Right renal cortex interstitium (tissue), 3 donors: Measurements from ENCODE around the gene ERC2. TPM values are rescaled to one million over a fixed set of nuclear protein-coding genes. Genes with fewer than 3 reads are reported as not detected.

ENCODE experiments used
- DNase-seq, 3 donors: peaks; one replicate each; pipeline ENCODE4 v3.0.0-alpha.2; 2013; ENCODE audit warnings: low read depth in 3 of 3, low spot score in 2 of 3
- polyA plus RNA-seq, 3 donors: library from polyadenylated mRNA; unstranded; fragments of 120-200 nt; gene quantifications; one replicate each; pipeline ENCODE4 v1.2.1, GENCODE V29; 2013; ENCODE audit not compliant: insufficient read length in 3 of 3

ERC2 gene
- polyA plus RNA-seq, 3 donors = 3.5 to 4.0 (median 3.7) TPM

DNA sequence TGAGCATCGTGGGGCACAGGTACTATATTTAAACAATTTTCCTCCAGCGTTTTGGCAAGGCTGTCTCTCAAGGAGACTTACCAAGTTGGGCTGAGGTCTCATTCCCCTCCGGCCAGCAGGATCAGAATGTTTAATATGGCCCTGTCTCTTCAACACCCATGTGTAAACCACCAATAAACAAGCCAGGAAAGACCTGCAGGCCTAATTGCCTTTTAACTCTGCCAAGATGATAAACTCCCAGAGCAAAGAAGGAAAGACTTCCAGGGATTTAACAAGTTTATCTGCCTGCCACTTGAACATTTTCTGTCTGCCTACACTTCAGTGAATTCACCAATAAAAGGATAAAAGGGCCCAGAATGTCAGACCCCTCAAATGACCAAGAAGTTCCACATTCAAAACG lies 850.9 kb downstream of the ERC2 start:
- no peak for DNase-seq

DNA sequence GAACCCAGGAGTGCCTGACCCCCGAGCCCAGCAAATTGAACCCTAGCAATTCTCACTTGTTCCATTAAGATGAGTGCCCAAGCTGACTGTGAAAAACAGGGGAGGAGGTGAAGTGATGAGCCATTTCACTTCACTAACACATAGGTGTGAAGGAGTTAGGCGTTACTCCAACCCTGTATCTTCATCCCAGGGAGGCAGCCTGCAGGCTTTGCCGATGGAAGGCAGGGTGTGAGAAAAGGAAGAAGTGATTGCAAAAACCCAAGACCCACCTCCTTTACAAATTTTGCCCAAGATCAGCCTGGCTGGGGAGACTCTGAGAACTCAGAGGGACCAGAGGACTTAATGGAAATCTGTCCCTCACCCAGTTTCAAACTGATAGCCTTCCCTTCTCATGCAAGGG lies 851.5 kb downstream of the ERC2 start:
- no peak for DNase-seq

DNA sequence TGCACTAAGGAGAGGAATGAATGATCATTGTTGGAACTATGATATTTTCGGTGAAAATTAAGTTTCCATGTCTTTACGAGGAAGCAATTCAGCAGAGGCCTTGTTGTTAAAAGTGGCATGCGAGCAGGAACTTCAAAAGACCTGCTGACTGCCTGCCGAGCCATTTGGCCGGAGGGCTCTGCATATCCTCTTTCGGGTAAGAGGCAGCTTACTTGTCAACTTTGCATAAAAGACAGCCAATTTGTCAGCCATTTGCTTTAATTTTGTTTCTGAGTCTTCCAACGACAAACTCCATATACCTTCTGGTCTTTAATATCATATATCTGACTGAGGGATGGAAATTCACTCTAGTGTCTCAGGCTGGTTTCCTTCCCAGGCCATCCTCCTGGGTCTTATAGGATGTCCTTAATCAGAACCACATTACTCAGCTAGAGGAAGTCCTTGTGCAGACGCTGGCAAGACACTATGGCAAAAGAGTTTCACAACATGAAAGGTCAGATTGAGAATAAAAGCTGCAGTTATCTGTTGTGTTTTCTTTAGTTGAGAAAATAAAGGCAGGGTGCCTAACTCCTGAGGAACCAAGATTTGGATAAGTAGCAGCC lies 852.5 kb downstream of the ERC2 start:
- DNase-seq = no peak

DNA sequence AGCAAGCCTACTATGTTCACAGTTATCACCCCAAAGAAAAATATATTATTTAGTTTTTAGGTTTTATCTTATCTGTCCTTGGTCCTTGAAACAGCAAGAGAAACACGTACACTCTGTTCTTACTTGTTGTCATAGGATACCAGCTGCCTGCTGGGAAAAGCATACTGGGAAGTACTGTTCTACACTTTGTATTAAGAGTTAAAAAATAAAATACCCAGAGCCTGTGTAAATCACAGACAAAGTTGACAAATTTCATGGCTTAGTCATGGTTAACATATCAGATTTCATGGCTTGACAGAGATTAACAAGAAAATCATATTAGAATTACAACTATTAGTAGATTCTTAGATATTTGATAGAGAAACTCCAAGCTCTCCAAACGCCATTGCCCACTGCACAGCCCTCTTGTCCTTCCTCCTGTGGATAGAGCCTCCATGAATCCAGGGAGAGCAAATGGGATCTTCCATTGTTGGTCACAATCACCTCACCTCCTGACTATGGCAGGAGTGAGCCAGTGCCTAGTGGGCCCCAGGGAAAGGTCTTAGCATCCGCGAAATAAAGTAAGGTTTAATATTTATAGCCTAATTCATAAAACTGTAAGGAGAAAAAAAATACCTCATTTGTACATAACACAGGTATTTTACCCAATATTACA lies 853.1 kb downstream of the ERC2 start:
- no peak for DNase-seq

DNA sequence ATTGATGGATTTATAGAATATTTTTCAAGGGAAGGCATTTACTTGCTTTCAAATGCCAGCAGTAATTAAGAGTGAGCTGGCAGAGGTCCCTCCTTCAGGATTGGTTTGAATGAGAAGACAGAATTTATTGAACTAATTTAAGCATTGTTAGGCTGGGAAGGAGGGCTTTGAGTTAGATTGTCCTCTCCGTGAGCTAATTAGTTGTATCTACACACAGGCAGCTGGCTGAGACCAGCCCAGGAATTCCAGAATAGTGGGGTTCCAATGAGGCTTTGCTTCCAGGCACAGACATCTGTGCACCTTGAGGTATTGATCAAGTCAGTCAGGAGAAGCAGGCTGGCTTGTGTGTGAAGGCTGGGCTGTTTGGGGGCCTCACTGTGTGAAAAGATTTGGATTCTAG lies 857.1 kb downstream of the ERC2 start:
- DNase-seq = no peak

DNA sequence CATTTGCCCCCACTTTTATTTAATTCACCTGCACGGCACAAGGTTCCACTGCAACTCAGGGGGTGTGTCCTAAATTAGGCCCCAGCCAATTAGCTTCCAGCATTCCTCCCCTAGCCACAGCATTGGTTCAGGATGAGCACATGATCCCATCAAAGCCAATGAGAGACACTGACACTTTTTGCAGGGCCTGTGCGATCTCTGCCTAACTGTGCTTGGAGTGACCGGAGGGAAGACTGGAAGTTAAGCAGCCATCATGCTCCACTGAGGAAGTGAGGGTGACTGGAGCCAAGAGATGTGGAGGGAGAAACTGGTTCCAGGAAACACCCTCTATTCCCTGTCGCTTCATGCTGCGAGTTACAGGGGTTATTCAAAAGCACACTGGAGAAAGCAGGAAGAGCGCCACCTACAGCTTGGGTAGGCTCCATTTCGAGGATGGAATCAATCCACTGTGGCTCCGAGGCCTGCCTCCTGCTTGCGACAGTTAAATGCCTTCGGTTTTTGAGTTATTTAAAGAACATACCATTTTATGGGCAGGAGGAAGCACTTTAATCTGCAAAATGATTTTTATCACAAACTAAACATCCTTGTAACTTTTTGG lies 858.9 kb downstream of the ERC2 start:
- peak in 1 of 3 donors; percentile 36 for DNase-seq

DNA sequence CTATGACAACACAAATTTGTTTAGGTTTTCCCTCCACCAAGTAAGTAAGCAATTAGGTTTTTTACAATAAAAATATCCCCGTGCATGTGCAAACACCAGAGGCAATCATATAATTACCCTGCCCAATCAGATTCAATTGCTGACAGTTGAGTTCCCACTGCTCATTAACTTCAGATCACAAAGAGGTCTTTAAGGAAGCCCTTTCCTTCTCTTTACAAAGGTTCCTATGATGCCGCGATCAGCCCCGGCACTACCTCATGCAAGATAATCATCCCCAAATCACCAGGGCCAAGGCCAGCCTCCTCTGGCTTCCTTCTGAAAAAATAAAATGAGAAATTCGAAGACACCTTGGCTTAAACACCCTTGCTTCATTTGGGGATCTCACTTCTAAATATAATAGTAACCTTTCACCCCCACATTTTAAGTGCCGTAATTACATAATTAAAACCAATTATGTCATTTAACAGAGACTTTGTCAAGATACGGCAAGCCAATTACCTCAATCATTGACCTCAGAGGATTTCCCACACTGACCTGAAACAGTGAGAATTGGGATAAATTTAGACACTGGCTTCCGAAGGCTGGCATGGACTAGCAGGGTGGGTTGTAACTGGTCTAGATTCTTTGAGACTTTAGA lies 859.8 kb downstream of the ERC2 start:
- no peak for DNase-seq

DNA sequence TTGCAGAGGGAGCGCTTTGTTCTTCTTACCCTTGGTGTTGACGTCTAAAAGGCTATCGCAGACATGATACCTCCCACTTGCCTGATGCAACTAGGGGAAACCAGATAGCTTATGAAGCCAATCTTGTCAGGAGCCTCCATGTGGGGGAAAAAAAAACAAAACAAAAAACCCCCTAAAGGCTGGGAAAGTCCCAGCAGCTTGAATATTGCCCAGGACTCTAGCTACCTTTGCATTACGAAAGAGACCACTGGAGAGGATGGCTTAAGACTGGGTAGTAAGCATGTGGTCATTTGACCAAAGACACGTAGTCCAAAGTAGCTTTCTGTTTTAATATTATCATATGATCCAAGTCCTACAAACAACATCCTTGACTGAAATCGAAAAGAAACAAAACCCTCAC lies 860.4 kb downstream of the ERC2 start:
- DNase-seq = no peak

DNA sequence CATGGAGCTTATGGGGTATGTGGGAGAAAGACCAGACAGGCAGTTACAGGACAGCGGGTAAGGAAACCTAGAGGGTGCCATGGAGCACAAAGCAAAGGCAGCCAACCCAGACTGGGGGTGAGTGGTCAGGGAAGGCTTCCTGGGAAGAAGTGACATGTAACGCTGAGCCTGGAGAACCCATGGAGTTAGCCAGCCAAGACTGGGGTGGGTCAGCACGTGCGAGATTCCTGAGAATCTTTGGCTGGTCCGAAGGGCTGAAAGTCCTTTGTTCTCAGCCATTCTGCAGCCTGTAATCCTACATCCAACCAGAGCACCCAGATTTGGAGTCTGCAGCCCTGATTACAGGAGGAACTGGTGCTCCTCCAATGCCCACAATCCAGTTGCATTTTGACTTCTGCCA lies 861.1 kb downstream of the ERC2 start:
- no peak for DNase-seq

DNA sequence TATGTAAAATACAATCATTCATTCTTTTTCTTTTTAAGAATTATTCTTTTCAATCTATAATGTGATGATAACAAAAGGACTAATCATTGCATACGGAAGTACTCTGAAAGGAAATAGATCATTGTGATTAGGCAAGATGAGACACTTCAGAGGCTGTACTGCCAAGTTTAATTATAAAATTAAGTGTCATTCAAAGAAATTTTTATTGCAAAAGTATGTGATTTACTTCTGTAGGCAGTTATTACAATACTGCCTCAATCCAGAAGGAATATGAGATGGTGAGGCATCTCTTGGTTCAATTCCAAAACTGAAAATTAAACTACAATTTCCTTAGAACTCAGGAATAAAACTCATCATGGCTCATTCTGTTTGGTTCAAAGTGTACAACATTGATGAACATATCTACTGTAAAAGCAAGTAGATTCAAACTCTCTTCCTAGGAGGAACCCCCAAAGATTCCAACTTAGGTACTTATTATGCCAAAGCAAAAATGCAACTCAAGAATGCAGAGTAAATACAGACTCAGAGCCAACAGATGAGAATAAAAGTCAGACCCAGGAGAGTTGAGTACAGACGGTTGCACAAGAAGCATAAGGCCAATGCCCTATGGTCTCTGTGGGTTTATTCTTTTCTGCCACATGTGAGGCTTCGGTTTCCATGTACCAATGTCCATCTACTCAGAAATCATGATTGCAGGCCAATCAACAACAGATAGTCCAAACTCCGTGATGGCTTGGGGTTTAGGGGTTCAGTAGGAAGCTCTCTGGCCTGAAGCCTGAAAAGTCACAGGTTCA lies 862.6 kb downstream of the ERC2 start:
- no peak for DNase-seq

DNA sequence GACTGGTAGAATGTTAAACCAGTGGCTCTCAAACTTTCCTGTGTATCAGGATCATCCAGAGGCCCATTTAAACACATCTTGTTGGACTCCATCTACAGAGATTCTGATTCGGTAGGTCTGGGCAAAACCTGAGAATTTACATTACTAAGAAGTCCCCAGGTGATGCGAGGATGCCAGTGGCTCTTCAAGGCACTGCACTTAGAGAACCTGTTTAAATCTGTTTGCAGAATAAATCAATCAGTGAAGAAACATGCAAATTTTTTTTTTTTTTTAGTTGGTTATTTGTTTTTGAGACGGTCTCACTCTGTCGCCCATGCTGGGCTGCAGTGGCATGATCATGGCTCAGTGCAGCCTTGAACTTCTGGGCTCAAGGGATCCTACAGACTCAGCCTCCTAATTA lies 863.4 kb downstream of the ERC2 start:
- DNase-seq = no peak

DNA sequence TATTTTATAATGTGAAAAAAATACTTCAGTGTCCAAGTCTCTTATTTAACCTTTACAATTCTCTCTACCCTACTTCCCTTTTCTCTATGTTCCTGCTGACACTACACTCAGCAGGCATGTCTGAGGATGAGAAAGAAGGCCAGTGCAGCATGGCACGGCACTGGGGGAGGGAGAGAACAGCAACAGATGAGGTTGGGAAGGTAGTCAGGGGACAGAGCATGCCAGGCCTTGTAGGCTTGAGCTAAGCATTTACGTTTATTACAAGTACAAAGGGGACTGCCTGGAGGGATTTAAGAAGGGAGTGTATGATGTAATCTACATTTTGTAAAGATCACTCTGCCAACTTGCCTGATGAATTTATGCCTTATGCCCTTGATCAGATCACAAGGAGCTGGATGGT lies 863.9 kb downstream of the ERC2 start:
- no peak for DNase-seq

DNA sequence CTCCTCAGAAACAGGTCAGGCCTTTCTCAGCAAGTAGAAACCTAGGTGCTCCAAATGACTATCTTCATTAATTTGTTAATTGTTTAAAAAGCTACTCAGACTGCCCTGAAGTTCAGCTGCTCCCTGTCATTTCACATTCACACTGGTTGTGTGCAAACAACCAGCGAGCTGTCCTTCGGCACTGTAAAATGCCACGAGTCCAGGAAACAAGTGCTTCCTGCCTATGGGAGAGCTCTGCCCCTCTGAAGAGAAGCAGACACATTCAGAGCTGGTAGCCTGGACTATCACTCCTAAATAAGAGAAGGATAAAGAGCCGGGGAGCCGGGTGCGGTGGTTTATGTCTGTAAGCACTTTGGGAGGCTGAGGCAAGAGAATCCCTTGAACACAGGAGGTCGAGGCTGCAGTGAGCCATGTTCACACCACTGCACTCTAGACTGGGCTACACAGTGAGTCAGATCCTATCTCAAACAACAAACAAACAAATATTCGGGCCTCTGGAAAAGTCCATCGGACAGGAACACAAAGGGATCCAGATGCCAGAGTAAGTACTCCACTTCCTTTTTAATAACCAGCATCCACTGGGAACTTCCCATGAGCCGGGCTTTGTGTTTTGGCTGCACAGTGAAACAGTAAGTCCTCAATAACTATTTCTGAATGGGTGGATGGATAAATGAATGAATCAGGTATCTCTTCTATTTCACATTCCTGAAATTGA lies 866.7 kb downstream of the ERC2 start:
- no peak for DNase-seq

DNA sequence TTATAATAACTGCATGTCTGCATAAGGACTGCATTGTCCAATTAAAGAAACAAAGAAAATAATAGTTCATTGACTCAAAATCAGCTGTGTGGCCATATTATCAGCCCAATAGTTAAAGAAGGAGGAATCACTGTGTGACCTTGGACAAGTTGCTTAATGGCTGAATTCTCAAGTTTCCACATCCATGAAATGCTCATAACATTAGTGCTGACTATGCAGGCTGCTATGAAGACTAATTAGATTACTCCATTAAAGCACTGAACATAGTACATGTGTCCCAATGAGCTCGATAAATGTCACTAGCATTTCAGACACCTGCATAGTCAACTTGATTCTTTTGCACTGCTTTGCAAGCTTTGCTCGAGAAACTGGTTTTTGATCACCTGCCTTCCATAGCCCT lies 870.0 kb downstream of the ERC2 start:
- DNase-seq = no peak

DNA sequence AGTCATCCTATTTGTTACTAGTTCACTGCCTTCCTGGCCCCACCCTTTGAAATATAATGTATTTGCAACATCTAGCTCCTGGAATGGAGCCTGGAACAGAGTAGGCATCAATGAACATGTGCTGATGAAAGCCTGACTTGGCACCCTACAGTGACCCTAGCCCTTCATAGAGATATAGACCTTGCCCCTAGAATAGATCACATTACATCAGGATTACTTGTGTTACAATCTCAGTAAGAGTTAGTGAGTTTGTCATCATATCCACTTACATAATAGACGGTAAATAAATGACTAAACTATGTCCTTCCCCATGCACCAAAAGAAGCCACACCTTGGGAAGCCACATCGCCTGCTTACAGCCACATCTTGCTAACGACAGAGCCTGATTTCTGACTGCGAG lies 870.6 kb downstream of the ERC2 start:
- DNase-seq = no peak

DNA sequence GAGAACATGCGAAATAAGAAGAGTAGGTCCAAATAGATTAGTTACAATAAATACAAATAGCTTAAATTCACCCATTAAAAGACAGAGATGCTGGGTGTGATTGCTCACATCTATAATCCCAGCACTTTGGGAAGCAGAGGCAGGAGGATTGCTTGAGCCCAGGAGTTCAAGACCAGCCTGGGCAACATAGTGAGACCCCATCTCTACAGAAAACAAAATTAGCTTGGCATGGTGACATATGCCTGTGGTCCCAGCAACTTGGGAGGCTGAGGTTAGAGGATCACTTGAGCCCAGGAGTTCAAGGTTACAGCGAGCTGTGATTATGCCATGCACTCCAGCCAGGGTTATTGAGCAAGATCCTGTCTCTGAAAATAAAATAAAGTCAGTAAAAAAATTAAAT lies 872.1 kb downstream of the ERC2 start:
- DNase-seq = no peak

DNA sequence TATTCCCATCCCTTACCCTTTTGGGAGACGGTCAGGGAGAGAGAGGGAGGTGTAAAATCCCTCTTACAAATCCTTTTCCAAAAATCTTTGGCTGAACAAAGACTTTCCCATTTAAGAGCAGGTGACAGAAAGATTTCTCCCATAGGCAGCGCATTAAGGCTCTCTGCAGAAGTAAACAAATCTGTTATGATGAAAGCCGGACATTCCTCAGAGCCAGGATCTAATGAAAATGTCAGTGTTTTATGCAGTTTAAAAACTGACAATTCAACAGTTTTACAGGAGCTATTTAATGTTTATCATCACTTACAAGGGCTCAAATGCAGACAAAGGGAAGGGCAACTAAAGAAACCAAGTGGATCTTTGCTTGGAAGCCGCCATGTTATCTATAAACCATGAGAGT lies 872.8 kb downstream of the ERC2 start:
- DNase-seq = no peak

DNA sequence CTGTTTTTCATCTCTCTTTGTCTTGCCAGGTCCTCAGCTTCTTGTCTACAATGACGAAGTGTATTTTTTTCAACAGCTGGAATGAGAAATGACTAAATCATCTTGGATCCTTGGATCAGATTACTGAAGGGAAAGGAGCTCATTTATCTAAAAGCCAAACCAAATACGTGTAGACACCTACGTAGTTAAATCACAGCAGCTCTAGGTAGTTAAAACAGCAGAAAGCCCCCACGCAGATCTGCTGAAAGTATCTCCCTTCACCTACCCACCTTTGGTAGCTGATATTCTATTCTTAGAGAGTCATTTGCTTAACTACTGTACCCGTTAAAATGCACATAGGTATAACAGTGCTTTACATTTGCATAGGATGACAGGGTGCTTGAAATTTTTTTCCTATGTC lies 875.7 kb downstream of the ERC2 start:
- no peak for DNase-seq

DNA sequence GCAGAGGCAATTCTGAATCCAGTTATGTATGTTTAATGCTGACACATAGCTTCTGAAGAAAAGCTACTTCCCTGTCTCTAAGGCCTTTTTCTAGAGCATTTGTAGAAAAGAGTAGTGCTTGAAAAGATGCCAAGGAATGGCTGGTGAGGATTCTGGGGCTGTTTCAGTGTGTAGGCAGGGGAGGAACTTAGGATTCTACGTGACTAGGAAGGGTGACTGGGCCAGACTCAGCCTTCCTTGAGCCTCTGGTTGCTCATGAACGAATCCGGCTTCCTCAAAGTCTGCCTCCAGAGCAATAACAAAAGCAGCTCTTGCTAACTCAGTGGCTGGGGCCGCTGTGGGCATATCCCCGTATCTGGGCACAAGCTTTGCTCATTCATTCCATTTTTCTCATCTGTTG lies 876.4 kb downstream of the ERC2 start:
- no peak for DNase-seq

DNA sequence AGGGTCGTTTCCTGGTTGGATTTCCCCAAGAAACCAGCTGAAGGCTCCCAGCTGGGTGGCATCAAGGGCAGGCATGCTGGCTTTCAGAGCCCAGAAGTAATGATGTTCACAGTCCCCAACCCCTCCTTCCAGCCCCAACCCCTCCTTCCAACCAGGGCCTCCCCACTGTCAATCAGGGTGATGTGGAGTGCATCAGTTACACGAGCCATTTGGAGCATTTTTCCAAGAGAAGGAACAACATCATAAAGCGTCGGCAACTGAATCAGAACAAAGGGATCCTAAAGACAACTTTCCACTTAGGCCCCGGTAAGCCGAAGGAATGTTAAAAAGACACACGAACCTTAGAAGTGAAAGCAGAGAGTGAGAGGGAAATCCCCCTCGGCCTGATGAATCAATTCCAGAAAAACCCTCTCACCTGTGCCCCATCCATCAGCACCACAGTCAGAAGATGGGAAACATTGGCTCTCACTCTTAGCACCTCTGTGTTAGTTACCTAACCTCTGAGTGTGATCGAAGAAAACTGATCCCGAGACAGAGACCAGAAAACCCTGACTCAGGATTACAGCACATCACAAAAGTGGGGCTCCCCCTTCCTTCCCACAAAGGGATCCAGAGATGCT lies 880.0 kb downstream of the ERC2 start:
- no peak for DNase-seq
